ENCODE data around the gene NDUFS8.

Gene NDUFS8

DNA sequence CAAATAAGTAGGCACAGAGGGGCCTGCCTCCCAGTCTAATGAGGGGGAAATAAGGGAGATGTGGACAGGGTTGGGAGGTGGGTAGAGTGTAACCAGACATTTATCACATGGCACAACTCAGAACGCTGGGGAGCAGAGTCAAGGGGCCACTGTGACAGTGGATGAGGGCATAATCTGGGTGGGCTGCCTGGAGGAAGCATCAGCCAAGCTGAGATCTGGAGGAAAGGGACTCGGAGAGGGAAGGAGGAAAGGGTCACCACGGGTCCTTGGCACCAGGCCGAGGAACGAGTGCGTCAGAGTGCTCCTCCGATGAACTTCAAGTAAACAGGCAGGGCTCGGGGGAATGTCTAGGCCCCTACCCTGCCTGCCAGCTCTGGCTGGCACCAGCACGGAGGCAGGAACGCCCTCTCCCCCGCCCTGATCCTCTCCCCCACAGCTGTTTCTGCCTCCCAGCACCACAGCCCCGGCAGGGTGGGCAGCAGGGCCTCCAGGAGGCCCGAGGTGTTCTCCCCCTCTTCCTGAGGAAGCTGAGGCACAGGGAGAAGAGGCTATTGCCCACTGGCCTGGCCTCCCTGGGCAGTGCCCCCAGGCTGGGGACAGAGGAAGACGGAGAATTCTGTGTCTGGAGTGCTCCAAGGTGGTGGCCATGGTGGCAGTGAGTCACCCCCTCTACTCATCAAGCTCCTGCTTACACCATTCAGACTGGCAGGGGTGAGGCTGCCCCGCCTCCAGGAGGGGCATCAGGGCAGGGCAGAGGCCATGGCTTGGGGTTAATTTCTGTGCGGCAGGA, 16.1 kb upstream of the NDUFS8 start:
- peak; percentile 38 for DNase-seq (ENCODE audit: low read depth)
- H3K4me3 ChIP-seq (ENCODE audit: low read depth, low read length) = no peak overlapping the region

DNA sequence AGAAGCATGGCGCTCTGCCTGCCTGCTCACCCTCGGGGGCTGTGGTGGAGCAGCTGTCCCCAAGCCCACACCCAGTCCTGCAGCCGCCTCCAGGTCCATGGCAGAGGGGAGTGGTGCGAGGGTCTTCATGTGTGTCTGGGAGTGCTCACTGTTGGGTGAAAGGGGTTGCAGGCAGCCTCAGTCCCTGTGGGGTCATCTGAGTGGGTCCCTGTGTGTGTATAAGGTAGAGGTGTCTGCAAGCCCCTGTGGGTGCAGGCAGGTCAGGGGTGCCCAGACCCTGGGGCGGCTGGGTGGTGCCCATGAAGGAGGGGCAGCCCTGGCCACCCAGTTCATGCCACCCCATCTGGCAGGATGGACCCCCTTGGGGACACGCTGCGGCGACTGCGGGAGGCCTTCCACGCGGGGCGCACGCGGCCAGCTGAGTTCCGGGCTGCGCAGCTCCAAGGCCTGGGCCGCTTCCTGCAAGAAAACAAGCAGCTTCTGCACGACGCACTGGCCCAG, 15.5 kb upstream of the NDUFS8 start:
- H3K4me3 ChIP-seq (ENCODE audit: low read depth, low read length) = no peak overlapping the region
- no peak for DNase-seq (ENCODE audit: low read depth)

DNA sequence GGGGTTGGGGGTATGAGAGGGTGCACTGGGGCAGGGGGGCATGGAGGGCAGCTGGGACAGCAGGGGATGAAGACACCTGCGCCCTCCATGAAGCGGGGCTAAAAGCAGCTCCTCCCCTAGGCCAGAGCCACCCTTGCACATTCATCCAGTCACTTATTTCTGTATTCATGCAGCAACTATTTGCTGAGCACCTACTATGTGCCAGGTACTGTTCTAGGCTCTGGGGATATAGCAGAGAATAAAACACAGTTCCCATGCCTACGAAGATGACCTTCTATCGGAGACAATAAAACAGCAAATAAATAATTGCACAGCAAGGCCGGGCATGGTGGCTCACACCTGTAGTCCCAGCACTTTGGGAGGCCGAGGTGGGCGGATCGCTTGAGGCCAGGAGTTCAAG, 15.0 kb upstream of the NDUFS8 start:
- no peak overlapping the region for H3K4me3 ChIP-seq (ENCODE audit: low read depth, low read length)

DNA sequence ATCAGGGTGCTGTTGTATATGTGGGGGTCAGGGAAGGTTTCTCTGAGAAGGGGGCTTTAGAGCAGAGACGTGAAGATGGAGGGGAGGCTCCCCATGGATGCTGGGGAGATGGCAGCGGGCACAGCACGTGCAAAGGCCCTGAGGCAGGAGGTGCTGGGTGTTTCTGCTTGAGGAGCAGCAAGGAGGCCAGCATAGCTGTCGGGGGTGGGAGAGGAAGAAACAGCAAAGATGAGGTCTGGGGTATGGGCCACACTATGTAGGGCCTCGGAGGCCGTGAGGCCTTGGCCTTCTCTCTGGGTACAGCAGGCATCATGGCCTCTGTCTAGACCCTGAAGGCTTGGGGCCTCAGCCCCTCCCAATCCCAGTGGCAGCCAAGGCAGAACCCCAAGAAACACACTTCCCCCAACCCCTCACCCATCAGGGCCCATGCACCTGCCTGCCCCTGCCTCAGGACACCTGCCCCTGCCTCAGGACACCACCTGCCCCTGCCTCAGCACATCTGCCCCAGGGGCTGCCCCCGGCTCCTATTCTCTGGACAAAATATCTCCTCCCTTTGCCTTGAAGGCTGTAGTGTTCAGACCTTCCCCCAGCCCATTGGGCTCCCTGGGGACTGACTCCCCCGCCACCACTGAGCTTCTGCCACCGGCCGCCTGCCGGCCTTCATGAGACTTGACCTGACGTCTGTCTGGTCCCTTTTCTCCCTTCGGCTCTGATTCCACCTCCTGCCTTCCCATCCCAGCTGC, 14.1 kb upstream of the NDUFS8 start:
- H3K4me3 ChIP-seq (ENCODE audit: low read depth, low read length) = no peak overlapping the region
- DNase-seq (ENCODE audit: low read depth) = no peak

More for the DNA sequence above, 15.0 kb upstream of the NDUFS8 start:
- no peak for DNase-seq (ENCODE audit: low read depth)

DNA sequence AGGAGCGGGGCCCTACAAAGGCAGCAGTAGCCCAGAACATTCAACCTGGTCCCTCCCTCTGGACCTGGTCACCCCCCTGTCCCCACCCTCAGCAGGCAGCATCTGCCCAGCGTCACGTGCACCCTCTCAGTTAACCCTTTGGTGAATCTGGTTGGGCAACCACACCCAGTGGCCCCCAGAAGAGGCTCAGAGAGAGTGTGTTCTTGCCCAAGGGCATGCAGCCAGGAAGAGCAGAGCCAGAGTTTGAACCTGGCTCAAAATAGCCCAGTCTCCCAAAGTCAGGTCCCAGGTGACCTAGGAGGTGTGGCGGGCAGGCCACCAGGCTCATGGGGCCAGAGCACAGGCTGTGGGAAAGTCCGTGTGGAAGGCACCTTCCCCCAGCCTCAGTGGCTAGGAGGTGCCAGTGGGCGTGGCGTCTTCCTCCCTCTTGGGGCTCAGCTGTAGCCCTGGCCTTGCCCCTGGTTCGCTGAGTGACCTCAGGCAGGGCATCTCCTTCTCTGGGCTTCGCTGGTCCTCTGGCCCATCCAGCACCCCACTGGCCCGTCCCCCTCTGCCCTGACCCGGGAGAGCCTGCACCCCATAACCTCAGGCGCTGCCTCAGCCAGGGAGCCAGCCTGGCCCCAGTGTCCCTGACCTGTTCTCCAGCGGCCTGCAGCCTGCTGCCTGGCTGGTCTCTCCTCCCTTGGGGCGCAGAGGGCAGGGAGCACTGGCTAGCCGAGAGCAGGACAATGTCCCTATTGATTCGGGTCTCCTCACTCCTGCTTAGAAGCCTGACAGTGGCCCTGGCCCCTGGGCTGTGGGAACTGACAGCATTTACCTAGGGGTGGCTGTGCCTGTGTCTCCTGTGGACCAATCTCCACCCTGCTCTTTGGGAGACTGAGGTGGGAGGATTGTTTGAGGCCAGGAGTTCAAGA, 13.3 kb upstream of the NDUFS8 start:
- DNase-seq (ENCODE audit: low read depth) = no peak
- no peak overlapping the region for H3K4me3 ChIP-seq (ENCODE audit: low read depth, low read length)

DNA sequence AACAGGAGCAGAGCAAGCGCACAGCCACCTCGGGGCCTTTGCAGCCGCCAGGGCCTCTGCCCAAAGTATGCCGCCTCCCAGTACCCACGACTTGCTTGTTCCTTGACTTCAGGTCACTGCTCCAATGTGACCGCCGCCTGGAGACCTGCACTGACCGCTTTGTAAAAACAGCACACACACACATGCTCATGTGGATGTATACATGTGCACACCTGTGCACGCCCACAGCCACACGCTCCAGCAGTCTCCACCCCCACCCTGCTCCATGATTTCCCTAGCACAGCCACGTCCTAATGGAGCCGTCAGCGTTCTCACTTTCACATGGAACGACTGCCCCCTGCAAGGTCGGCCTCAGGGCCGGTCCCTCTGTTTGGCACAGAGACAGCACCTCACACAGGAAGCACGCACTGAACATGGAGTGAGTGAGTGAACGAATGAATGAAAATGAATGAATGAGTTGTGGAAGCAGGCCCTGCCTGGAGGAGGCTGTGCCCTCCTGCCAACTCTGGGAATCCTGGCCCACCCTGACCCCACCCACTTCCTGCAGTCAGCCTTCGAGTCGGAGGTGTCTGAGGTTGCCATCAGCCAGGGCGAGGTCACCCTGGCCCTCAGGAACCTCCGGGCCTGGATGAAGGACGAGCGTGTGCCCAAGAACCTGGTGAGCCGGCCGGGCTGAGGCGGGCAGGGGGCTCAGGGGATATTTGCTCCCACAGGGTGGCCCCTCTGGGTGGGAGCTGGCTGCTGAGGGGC, 12.3 kb upstream of the NDUFS8 start:
- no peak for DNase-seq (ENCODE audit: low read depth)
- H3K4me3 ChIP-seq (ENCODE audit: low read depth, low read length) = no peak overlapping the region

DNA sequence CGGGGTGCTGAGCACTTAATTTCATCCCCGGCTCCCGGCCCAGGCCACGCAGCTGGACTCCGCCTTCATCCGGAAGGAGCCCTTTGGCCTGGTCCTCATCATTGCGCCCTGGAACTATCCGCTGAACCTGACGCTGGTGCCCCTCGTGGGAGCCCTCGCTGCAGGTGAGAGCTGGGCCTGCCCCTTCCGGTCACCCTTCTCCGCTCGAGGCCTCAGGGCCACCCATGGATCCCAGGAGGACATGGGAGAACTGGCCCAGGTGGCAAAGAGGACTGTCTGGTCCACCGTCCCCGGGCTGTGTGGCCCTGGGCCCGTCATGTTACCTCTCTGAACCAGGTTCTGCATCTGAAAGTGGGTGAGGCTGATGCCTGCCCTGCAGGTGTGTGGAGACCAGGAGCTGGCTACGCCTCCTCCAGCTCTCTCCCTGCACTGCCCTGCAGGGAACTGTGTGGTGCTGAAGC, 11.7 kb upstream of the NDUFS8 start:
- no peak for DNase-seq (ENCODE audit: low read depth)
- no peak overlapping the region for H3K4me3 ChIP-seq (ENCODE audit: low read depth, low read length)

DNA sequence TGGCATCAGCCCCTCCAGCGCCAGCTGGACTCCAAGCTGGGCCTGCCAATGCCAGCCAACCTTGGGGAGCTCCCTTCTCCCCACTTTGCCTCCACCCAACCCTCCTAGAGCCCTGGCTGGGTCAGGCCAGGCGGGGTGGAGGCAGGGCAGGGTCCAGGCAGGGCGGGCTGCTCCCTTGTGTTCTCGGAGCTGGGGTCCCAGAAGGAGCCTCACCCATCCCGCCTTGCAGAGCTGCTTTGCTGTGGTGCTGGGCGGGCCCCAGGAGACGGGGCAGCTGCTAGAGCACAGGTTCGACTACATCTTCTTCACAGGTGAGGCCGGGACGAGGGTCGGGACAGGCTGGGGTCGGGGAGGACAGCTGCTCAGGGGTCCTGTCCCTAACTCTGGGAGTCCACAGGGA, 11.0 kb upstream of the NDUFS8 start:
- H3K4me3 ChIP-seq (ENCODE audit: low read depth, low read length) = no peak overlapping the region

DNA sequence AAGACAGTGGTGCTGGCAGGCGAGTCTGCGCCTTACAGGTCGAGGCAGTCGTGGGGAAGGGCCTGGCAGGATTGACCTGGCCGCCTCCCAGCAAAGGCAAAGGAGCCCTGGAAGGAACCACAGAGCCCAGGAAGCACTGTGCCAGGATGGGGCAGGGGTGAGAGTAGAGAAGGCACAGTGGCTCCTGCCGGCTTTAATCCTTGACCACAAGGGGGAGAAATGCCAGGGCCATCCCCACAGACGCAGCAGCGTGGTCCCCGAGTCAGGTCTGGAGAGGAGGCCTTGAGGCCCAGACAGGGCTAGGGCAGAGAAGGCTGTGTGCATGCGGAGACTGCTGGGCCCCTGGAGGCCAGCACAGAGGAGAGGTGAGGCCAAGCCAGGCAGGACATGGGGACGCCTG, 9.9 kb upstream of the NDUFS8 start:
- no peak for DNase-seq (ENCODE audit: low read depth)
- H3K4me3 ChIP-seq (ENCODE audit: low read depth, low read length) = no peak overlapping the region

More for the DNA sequence above, 11.0 kb upstream of the NDUFS8 start:
- DNase-seq (ENCODE audit: low read depth) = no peak

GRCh38 chr11:68021167-68021787, 9.2 kb upstream of the NDUFS8 start:
- no peak overlapping the region for H3K4me3 ChIP-seq (ENCODE audit: low read depth, low read length)
- DNase-seq (ENCODE audit: low read depth) = no peak

DNA sequence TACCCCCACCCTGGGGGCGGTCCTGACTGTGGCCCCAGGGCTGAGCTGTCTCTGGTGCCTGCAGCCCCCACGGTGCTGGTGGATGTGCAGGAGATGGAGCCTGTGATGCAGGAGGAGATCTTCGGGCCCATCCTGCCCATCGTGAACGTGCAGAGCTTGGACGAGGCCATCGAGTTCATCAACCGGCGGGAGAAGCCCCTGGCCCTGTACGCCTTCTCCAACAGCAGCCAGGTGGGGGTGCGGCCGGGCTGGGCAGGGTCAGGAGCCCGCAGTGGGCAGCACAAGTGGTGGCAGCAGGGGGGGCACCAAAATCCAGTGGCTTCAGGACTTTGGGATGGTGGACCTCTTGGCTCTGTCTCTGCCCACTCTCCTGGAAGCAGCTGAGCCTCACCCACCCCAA, 8.0 kb upstream of the NDUFS8 start:
- H3K4me3 ChIP-seq (ENCODE audit: low read depth, low read length) = no peak overlapping the region
- DNase-seq (ENCODE audit: low read depth) = no peak

DNA sequence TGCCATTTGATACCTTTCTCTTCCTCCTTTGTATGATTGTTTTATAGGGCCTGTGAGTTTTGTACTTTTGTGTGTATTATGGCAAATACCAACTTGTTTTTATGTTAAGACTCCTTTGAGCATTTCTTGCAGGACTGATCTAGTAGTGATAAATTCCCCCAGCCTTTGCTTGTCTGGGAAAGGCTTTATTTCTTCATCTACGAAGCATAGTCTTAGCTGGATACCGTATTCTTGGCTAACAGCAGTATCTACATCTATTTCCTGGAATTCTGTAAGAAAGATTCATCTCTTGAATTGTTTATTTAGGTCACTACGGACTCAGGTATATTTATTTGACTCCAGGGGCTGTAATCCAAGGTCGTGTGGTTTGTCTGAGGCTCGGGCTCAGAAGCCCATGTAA, 6.0 kb upstream of the NDUFS8 start:
- no peak overlapping the region for H3K4me3 ChIP-seq (ENCODE audit: low read depth, low read length)
- DNase-seq (ENCODE audit: low read depth) = no peak

DNA sequence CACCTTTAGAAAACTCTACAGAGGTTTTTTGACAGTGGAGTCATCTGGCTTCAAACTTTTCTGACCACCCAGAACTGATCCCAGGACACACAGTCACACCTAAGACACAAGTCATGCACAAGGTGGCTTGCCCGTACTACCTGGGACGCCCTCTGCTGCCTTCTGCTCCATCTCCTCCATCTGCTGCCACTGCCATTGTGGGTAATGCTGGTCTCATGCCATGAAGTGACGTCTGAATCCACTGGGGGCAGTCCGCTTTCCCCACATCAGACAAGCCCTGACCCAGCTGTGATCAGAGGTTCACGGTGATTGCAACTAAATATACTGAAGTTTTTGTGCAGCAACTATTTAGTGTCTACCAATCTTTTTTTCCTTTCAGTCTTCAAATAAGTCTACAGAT, 5.4 kb upstream of the NDUFS8 start:
- DNase-seq (ENCODE audit: low read depth) = no peak
- no peak overlapping the region for H3K4me3 ChIP-seq (ENCODE audit: low read depth, low read length)

GRCh38 chr11:68026391-68027105, 3.9 kb upstream of the NDUFS8 start:
- no peak overlapping the region for H3K4me3 ChIP-seq (ENCODE audit: low read depth, low read length)
- no peak for DNase-seq (ENCODE audit: low read depth)

DNA sequence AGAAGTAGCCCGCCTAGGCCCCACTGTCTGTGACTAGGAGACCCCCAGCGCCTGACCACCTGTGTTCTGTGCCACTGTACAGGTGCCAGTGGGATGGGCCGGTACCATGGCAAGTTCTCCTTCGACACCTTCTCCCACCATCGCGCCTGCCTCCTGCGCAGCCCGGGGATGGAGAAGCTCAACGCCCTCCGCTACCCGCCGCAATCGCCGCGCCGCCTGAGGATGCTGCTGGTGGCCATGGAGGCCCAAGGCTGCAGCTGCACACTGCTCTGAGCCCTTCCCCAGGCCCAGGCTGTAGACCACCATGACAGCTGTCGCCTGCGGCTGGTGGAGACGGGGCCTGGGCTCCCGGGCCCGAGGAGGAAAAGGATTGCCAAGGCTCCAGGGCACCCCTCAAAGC, 2.8 kb upstream of the NDUFS8 start:
- DNase-seq (ENCODE audit: low read depth) = no peak
- no peak overlapping the region for H3K4me3 ChIP-seq (ENCODE audit: low read depth, low read length)

GRCh38 chr11:68028802-68029545, 1.5 kb upstream of the NDUFS8 start:
- no peak overlapping the region for H3K4me3 ChIP-seq (ENCODE audit: low read depth, low read length)
- no peak for DNase-seq (ENCODE audit: low read depth)

- H3K4me3 ChIP-seq (ENCODE audit: low read depth, low read length) = peak overlapping the region; percentile 87
- DNase-seq (ENCODE audit: low read depth) = no peak
Observed at GRCh38 chr11:68031144-68031464, 623 bp downstream of the NDUFS8 start.

DNA sequence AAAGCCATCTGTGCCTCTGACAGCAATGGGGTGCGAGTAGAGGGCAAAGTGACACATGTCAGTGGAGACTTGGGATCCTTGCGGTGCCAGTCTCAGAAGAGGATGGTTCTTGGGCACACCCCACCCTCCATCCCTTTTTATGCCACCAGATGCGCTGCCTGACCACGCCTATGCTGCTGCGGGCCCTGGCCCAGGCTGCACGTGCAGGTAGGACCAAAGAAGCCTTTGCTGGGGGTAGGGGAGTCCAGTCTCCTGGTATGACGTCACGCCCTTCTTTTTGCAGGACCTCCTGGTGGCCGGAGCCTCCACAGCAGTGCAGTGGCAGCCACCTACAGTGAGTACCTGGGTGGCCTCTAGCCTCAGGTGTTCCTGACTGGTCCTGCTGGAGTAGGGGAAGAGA, 1.5 kb downstream of the NDUFS8 start:
- DNase-seq (ENCODE audit: low read depth) = no peak
- H3K4me3 ChIP-seq (ENCODE audit: low read depth, low read length) = no peak overlapping the region
